ENCODE results near the gene KRTAP3-3.
"Not testable (repeated sequence)": the region's sequence is repeated elsewhere in the genome, so short reads cannot be mapped to it uniquely, and the experiment has no call there.

The KRTAP3-3 gene

DNA sequence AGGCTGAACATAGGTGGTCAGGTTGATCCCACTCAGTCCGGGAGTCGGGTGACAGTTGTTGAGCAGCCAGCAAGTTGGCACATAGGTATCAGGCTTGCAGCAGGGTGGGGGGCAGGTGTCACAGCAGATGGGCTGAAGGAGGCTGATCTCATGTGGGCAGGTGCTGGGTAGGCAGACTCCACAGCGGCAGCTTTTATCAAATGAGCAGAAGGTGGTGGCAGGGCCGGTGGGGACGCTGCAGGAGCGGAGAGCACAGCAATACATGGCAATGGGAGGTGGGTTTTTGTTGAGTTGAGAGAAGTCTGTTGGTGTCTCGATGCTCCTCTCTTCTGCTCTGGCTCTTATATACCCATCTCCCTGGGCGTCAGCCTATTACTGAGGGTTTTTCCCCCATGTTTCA lies 14.8 kb upstream of the KRTAP3-3 start, which contains the start of gene KRTAP3-1:
Gene KRTAP3-1 (minus strand): TSS at position 318 of the 400 bp plus-strand sequence. CDS start 54 bp downstream, at position 264.
- no peak for DNase-seq (ENCODE audit: low read depth)
- TF ChIP-seq, protein P1, sequence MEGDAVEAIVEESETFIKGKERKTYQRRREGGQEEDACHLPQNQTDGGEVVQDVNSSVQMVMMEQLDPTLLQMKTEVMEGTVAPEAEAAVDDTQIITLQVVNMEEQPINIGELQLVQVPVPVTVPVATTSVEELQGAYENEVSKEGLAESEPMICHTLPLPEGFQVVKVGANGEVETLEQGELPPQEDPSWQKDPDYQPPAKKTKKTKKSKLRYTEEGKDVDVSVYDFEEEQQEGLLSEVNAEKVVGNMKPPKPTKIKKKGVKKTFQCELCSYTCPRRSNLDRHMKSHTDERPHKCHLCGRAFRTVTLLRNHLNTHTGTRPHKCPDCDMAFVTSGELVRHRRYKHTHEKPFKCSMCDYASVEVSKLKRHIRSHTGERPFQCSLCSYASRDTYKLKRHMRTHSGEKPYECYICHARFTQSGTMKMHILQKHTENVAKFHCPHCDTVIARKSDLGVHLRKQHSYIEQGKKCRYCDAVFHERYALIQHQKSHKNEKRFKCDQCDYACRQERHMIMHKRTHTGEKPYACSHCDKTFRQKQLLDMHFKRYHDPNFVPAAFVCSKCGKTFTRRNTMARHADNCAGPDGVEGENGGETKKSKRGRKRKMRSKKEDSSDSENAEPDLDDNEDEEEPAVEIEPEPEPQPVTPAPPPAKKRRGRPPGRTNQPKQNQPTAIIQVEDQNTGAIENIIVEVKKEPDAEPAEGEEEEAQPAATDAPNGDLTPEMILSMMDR (IDR thresholded peaks at IDR 0.05; ENCODE audit: low read depth, low read length, missing control alignments) = no peak
- no peak within 1 kb of the TSS for H3K4me3 ChIP-seq (ENCODE audit: low read depth, low read length)
- in situ Hi-C loops (cut with HindIII; ENCODE audit: low sequenced_read_pairs) = no loop called here

GRCh38 chr17:41004397-41004796 lies 10.4 kb upstream of the KRTAP3-3 start:
- no peak for DNase-seq (ENCODE audit: low read depth)
- TF ChIP-seq, protein P1 (IDR thresholded peaks at IDR 0.05; ENCODE audit: low read depth, low read length, missing control alignments) = no peak
- in situ Hi-C loops (cut with HindIII; ENCODE audit: low sequenced_read_pairs) = no loop called here
- H3K4me3 ChIP-seq (ENCODE audit: low read depth, low read length) = no peak overlapping the region

DNA sequence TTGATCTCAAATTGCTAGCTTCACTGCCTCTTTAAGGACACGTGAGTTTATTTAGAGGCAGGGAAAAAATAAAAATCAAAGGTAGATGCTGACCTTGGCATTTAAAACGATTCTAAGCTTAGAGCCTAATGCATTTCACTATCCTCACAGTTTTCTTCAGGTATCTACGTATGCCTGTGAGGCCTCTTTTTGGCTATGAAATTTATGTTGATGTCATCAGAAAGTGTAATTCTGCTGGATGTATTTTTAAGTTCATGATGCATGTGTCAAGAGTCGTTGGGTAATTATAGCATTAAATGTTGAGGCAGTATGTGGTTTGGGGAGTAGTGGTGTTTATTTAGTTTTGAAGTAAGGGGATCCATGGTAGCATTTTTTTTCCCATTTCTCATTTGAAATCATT lies 10.0 kb upstream of the KRTAP3-3 start:
- H3K4me3 ChIP-seq (ENCODE audit: low read depth, low read length) = no peak overlapping the region
- in situ Hi-C loops (cut with HindIII; ENCODE audit: low sequenced_read_pairs) = no loop called here
- DNase-seq (ENCODE audit: low read depth) = no peak
- TF ChIP-seq, protein P1 (IDR thresholded peaks at IDR 0.05; ENCODE audit: low read depth, low read length, missing control alignments) = no peak

DNA sequence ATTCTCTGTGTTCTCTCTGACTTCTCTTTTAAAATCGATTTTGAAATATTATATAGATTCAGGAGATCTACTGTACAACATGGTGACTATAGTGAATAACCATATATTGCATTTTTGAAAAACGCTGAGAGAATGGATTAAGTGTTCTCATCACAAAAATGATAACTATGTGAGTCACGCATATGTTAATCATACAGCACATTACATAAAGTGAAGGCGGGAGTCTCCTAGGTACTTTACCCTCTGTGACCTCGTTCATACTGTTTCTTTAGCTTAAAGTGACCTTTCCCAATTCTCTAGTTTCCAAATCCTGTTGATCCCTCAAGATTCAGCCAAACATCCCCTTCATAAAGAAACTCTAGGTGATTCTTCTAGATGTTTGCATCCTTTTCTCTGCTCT lies 8.8 kb upstream of the KRTAP3-3 start:
- in situ Hi-C loops (cut with HindIII; ENCODE audit: low sequenced_read_pairs) = no loop called here
- H3K4me3 ChIP-seq (ENCODE audit: low read depth, low read length) = no peak overlapping the region
- TF ChIP-seq, protein P1 (IDR thresholded peaks at IDR 0.05; ENCODE audit: low read depth, low read length, missing control alignments) = no peak
- no peak for DNase-seq (ENCODE audit: low read depth)

- TF ChIP-seq, protein P1 (IDR thresholded peaks at IDR 0.05; ENCODE audit: low read depth, low read length, missing control alignments) = no peak
- DNase-seq (ENCODE audit: low read depth) = no peak
- H3K4me3 ChIP-seq (ENCODE audit: low read depth, low read length) = no peak overlapping the region
- in situ Hi-C loops (cut with HindIII; ENCODE audit: low sequenced_read_pairs) = no loop called here
Measured at GRCh38 chr17:41001795-41002194, 7.8 kb upstream of the KRTAP3-3 start.

GRCh38 chr17:40999563-40999962 lies 5.6 kb upstream of the KRTAP3-3 start, which contains the start of gene KRTAP3-2:
KRTAP3-2 (minus strand) TSS chr17:40999906; CDS start chr17:40999853, 53 bp downstream.
- in situ Hi-C loops (cut with HindIII; ENCODE audit: low sequenced_read_pairs); DNase-seq (ENCODE audit: low read depth); H3K4me3 ChIP-seq (ENCODE audit: low read depth, low read length): not testable (repeated sequence)

DNA sequence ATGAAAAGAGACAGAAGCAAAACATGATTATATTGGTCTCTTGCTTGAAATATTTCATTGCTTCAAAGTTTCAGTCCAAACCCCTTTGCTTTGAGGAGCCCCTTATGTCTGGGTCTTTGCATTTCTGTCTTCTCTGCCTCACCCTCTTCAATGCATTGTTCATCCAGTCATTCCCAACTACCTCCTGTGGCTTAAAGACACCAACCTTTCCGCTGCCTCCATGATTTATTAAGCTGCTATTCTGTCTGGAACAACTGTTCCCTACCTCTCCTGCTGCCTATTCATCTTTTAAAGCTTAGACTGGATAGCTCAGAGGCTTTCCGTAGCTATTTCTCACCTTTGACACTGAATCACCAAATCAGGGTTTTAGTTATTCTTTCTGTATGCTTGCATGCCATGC lies 3.4 kb upstream of the KRTAP3-3 start:
- in situ Hi-C loops (cut with HindIII; ENCODE audit: low sequenced_read_pairs) = no loop called here

More for the DNA sequence above, 3.4 kb upstream of the KRTAP3-3 start:
- no peak for DNase-seq (ENCODE audit: low read depth)
- TF ChIP-seq, protein P1 (IDR thresholded peaks at IDR 0.05; ENCODE audit: low read depth, low read length, missing control alignments) = no peak
- no peak overlapping the region for H3K4me3 ChIP-seq (ENCODE audit: low read depth, low read length)
